ENCODE data around the gene ZNHIT6. TPM values are rescaled to one million over a fixed set of nuclear protein-coding genes. Genes with fewer than 3 reads are reported as not detected.

The ZNHIT6 gene
- total RNA-seq, 1 donor from 2014 or later = 19.9 TPM

DNA sequence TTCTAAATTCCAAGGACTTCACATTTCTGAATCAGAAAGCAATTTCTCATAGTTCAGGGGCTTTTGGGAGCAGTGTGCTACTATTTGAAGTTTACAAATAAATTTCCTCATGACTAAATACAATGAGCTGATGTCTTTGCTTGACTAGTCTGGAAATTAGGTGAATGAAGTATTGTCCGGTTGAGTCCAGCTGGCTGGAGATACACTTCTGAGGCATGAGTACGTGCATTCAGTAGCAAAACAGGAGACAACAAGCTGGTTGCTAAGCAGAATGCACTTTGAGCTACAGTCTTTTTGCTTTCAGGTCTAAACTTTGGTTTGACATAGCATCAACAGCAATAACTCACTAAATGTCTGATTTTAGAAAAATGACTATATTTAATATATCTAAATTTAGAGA is 27.1 kb downstream of the ZNHIT6 start:
- peak; percentile 13 for DNase-seq (ENCODE audit: low read depth, low spot score)
- TF ChIP-seq, protein P1, sequence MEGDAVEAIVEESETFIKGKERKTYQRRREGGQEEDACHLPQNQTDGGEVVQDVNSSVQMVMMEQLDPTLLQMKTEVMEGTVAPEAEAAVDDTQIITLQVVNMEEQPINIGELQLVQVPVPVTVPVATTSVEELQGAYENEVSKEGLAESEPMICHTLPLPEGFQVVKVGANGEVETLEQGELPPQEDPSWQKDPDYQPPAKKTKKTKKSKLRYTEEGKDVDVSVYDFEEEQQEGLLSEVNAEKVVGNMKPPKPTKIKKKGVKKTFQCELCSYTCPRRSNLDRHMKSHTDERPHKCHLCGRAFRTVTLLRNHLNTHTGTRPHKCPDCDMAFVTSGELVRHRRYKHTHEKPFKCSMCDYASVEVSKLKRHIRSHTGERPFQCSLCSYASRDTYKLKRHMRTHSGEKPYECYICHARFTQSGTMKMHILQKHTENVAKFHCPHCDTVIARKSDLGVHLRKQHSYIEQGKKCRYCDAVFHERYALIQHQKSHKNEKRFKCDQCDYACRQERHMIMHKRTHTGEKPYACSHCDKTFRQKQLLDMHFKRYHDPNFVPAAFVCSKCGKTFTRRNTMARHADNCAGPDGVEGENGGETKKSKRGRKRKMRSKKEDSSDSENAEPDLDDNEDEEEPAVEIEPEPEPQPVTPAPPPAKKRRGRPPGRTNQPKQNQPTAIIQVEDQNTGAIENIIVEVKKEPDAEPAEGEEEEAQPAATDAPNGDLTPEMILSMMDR (conservative IDR thresholded peaks at IDR 0.05) = no peak
- Mint-ChIP-seq H3K9me3 (no peaks in the 10 kb centered on the region), H3K27me3 (ENCODE audit: low read depth) (no peaks in the 10 kb centered on the region), H3K27ac (ENCODE audit: unreplicated experiment) (peak overlapping the region; percentile 40), H3K4me3 (no peak overlapping the region), H3K4me1 (peaks cover 15% of the 10 kb centered on the region), H3K36me3 (ENCODE audit: low read depth) (peaks cover 10% of the 10 kb centered on the region)

DNA sequence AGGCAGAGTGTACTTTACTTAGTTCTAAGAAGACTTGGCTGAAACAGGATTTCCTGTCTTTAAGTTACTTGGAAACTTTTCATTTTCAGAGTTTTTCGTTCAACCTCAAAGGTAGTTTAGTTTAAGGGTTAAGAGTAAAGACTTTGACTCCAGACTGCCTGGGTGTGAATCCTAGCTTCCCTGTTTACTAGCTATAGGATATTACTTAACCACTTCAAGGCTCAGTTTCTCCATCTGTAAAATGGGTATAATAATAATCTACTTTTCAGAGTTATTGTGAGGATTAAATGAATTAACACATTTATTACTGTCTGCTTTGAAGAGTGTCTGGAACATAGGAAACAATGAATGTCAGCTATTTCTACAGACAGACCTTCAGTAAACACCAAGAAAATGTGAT is 30.0 kb downstream of the ZNHIT6 start:
- H3K36me3 Mint-ChIP-seq (ENCODE audit: low read depth) = peaks cover 10% of the 10 kb centered on the region
- peaks cover 15% of the 10 kb centered on the region for H3K4me1 Mint-ChIP-seq
- H3K4me3 Mint-ChIP-seq = no peak overlapping the region
- H3K9me3 Mint-ChIP-seq = no peaks in the 10 kb centered on the region
- H3K27ac Mint-ChIP-seq (ENCODE audit: unreplicated experiment) = no peak overlapping the region
- DNase-seq (ENCODE audit: low read depth, low spot score) = no peak
- TF ChIP-seq, protein P1 (conservative IDR thresholded peaks at IDR 0.05) = no peak
- H3K27me3 Mint-ChIP-seq (ENCODE audit: low read depth) = no peaks in the 10 kb centered on the region

DNA sequence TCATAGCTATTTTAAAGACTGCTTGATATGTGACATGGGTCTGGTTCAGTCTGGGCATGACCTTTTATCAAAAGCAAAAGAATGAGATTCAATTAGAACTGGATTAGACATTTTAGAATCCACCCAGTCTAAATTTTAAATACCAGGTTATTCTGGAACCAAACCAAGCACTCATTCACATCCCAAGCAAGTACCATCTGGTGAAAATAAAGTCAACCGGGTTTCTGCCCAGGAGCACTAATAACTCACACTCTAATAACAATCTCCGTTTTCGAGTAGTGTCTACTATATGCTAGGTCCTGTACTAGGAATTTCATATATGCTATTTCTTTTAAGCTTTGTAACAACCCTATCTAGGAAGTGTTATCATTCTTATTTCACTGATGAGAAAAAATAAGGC is 30.6 kb downstream of the ZNHIT6 start:
- peaks cover 10% of the 10 kb centered on the region for H3K36me3 Mint-ChIP-seq (ENCODE audit: low read depth)
- H3K4me3 Mint-ChIP-seq = no peak overlapping the region
- H3K27me3 Mint-ChIP-seq (ENCODE audit: low read depth) = no peaks in the 10 kb centered on the region
- H3K9me3 Mint-ChIP-seq = no peaks in the 10 kb centered on the region
- TF ChIP-seq, protein P1 (conservative IDR thresholded peaks at IDR 0.05) = no peak
- no peak overlapping the region for H3K27ac Mint-ChIP-seq (ENCODE audit: unreplicated experiment)
- peaks cover 15% of the 10 kb centered on the region for H3K4me1 Mint-ChIP-seq
- DNase-seq (ENCODE audit: low read depth, low spot score) = no peak

DNA sequence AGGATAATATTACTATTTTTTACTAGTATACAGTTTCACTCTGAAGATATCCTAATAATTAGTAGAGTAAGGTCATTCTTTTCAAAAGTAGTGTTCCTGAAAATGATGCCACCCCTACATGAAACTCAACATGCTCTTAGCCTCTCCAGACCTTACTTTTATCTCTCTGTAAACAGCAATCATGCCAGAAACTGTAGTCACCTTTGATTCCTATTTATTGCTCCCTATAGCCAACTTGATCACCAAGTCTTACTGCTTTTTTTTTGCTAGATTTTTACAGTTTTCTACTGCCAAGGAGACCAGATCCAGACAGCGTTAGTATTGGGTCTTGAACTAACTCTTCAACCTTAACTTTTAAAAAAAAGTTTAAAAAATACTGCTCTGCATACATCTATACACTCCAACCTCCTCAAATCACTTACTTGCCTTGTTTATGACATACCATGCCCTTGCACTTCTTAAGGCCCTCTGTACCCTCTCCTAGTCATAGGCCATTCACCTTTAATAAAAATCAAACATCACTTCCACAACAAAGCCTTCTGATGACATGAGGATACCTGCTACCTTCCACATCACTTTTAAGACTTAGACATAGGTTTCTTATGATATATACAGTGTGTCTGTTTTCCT is 36.1 kb downstream of the ZNHIT6 start:
- H3K4me3 Mint-ChIP-seq = no peak overlapping the region
- no peak overlapping the region for H3K27ac Mint-ChIP-seq (ENCODE audit: unreplicated experiment)
- no peaks in the 10 kb centered on the region for H3K9me3 Mint-ChIP-seq
- TF ChIP-seq, protein P1 (conservative IDR thresholded peaks at IDR 0.05) = no peak
- H3K27me3 Mint-ChIP-seq (ENCODE audit: low read depth) = no peaks in the 10 kb centered on the region
- no peak for DNase-seq (ENCODE audit: low read depth, low spot score)
- peaks cover 4% of the 10 kb centered on the region for H3K36me3 Mint-ChIP-seq (ENCODE audit: low read depth)
- no peaks in the 10 kb centered on the region for H3K4me1 Mint-ChIP-seq

DNA sequence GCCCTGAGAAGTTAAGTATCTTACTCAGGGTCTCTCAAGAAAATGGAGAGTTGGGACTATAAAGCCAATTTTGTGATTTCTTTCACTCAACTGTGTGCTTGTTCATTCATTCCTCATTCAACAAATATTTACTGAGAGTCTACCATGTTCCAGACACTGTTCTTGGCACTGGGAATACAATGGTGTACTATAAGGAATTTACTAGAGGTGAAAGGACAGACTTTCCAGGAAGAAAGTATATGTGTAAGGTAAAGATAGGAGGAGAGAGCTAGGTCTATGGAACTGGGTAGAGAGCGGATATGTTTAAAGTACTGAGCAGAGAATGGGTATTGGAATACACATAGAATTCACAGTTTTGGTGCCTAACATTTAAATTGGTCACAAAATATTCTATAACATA is 42.3 kb downstream of the ZNHIT6 start:
- no peak overlapping the region for H3K4me3 Mint-ChIP-seq
- H3K4me1 Mint-ChIP-seq = no peaks in the 10 kb centered on the region
- no peak for DNase-seq (ENCODE audit: low read depth, low spot score)
- H3K27ac Mint-ChIP-seq (ENCODE audit: unreplicated experiment) = no peak overlapping the region
- H3K27me3 Mint-ChIP-seq (ENCODE audit: low read depth) = no peaks in the 10 kb centered on the region
- H3K9me3 Mint-ChIP-seq = no peaks in the 10 kb centered on the region
- H3K36me3 Mint-ChIP-seq (ENCODE audit: low read depth) = peaks cover 6% of the 10 kb centered on the region
- TF ChIP-seq, protein P1 (conservative IDR thresholded peaks at IDR 0.05) = no peak

Data from neural crest cell (in vitro differentiated cells).